Measurements from ENCODE around the gene TRIM33. TPM values are rescaled to one million over a fixed set of nuclear protein-coding genes. Genes with fewer than 3 reads are reported as not detected.
A peak's percentile ranks its signal among the peaks of the same experiment; 100 is the strongest.

The TRIM33 gene
- total and polyA plus RNA-seq, 2 of the 13 experiments (the other 11 are each of a cell fraction or from before 2014, with no cell fraction given): 35.5 to 42.2 TPM

- no peak for TF ChIP-seq ZNF281 (CRISPR knock-in tag; IDR thresholded peaks at IDR 0.05; ENCODE audit: borderline replicate concordance)
- no peak for TF ChIP-seq ZNF337 (CRISPR knock-in tag; IDR thresholded peaks at IDR 0.05; ENCODE audit: borderline replicate concordance, low read depth)
- no peak for TF ChIP-seq LBX2 (CRISPR knock-in tag; IDR thresholded peaks at IDR 0.05; ENCODE audit: borderline replicate concordance)
- no peak for TF ChIP-seq ZBTB38 (CRISPR knock-in tag; IDR thresholded peaks at IDR 0.05)
- TF ChIP-seq HMGXB4 (CRISPR knock-in tag; IDR thresholded peaks at IDR 0.05; ENCODE audit: borderline replicate concordance in 1 of 2, low read depth in 1 of 2): 0 out of 4 replicates have a peak, but pooled peaks of 1 of the 2 experiments have one; percentile 17
- peak; percentile 76; the same call in 1 of the 2 replicates for TF ChIP-seq ZNF792 (CRISPR knock-in tag; IDR thresholded peaks at IDR 0.05)
- TF ChIP-seq ATF2 (CRISPR knock-in tag; IDR thresholded peaks at IDR 0.05): peak; percentile 43; the same call in 1 of the 2 replicates
- no peak for TF ChIP-seq RFX5 (IDR thresholded peaks at IDR 0.05; ENCODE audit: low read depth, low read length)
- TF ChIP-seq ZMYM4 (CRISPR knock-in tag; IDR thresholded peaks at IDR 0.05): peak; percentile 32
- TF ChIP-seq NFE2L2 (IDR thresholded peaks at IDR 0.05; ENCODE audit: low read length): peak; percentile 96
- TF ChIP-seq CBX5 (CRISPR knock-in tag; IDR thresholded peaks at IDR 0.05; ENCODE audit: borderline replicate concordance): 0 out of 2 replicates have a peak, but pooled peaks have one; percentile 52
- no peak for TF ChIP-seq SNAPC5 (CRISPR knock-in tag; IDR thresholded peaks at IDR 0.05; ENCODE audit: borderline replicate concordance)
- TF ChIP-seq EP300 (IDR thresholded peaks at IDR 0.05; ENCODE audit: low read depth in 2 of 2, low read length in 2 of 2): peak in 1 of 2 experiments; percentile 69; a peak in 2 of 4 replicates
- peak; percentile 45; the same call in 1 of the 2 replicates for TF ChIP-seq EP300 (CRISPR knock-in tag; IDR thresholded peaks at IDR 0.05; ENCODE audit: borderline replicate concordance)
- no peak for TF ChIP-seq ZNF83 (CRISPR knock-in tag; IDR thresholded peaks at IDR 0.05; ENCODE audit: borderline replicate concordance)
- TF ChIP-seq MNT (IDR thresholded peaks at IDR 0.05): no peak
- TF ChIP-seq RAD21 (CRISPR knock-in tag; IDR thresholded peaks at IDR 0.05): no peak
- TF ChIP-seq ZFP90 (CRISPR knock-in tag; IDR thresholded peaks at IDR 0.05; ENCODE audit: borderline replicate concordance): no peak
- no peak for TF ChIP-seq THAP7 (CRISPR knock-in tag; IDR thresholded peaks at IDR 0.05)
- TF ChIP-seq FOSL2 (CRISPR knock-in tag; IDR thresholded peaks at IDR 0.05): peak; percentile 95
Measured at GRCh38 chr1:114458237-114458777, 52.7 kb downstream of the TRIM33 start (continued).
